ENCODE data around the gene WDR37.

WDR37 gene

DNA sequence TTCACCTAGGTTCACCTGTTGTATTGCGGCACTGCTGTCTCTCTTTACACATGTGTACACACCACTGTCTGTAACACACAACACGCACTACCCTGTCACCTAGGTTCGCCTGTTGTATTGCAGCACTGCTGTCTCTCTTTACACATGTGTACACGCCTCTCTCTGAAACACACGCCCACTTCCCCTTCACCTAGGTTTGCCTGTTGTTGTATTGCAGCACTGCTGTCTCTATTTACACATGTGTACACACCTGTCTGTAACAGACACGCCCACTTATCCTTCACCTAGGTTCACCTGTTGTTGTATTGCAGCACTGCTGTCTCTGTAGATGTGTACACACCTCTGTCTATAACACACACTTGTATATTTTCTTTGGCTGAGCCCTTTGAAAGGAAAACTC lies 51.5 kb downstream of the WDR37 start:
- Histone ChIP-seq H2AFZ (ENCODE audit: low read depth) (no peak overlapping the region), H3K79me2 (ENCODE audit: insufficient read depth, low read depth) (no peaks in the 10 kb centered on the region; the same call in 1 of the 2 replicates), H3K4me2 (no peak overlapping the region), H3K4me3 (IDR thresholded peaks at IDR 0.05; ENCODE audit: insufficient read depth, low read depth, low read length) (no peak overlapping the region), H3K36me3 (ENCODE audit: insufficient read depth) (no peaks in the 10 kb centered on the region; the same call in 1 of the 2 replicates), H3K27me3 (ENCODE audit: insufficient read depth, low read depth) (no peaks in the 10 kb centered on the region), H3K4me1 (ENCODE audit: low read depth, poor library complexity, severe bottlenecking) (peaks cover 23% of the 10 kb centered on the region), H3K9ac (no peak overlapping the region), H4K20me1 (ENCODE audit: insufficient read depth) (no peaks in the 10 kb centered on the region), H3K27ac (no peak overlapping the region)
- TF ChIP-seq, protein P1, sequence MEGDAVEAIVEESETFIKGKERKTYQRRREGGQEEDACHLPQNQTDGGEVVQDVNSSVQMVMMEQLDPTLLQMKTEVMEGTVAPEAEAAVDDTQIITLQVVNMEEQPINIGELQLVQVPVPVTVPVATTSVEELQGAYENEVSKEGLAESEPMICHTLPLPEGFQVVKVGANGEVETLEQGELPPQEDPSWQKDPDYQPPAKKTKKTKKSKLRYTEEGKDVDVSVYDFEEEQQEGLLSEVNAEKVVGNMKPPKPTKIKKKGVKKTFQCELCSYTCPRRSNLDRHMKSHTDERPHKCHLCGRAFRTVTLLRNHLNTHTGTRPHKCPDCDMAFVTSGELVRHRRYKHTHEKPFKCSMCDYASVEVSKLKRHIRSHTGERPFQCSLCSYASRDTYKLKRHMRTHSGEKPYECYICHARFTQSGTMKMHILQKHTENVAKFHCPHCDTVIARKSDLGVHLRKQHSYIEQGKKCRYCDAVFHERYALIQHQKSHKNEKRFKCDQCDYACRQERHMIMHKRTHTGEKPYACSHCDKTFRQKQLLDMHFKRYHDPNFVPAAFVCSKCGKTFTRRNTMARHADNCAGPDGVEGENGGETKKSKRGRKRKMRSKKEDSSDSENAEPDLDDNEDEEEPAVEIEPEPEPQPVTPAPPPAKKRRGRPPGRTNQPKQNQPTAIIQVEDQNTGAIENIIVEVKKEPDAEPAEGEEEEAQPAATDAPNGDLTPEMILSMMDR (conservative IDR thresholded peaks at IDR 0.05; ENCODE audit: low read depth, low read length): no peak

DNA sequence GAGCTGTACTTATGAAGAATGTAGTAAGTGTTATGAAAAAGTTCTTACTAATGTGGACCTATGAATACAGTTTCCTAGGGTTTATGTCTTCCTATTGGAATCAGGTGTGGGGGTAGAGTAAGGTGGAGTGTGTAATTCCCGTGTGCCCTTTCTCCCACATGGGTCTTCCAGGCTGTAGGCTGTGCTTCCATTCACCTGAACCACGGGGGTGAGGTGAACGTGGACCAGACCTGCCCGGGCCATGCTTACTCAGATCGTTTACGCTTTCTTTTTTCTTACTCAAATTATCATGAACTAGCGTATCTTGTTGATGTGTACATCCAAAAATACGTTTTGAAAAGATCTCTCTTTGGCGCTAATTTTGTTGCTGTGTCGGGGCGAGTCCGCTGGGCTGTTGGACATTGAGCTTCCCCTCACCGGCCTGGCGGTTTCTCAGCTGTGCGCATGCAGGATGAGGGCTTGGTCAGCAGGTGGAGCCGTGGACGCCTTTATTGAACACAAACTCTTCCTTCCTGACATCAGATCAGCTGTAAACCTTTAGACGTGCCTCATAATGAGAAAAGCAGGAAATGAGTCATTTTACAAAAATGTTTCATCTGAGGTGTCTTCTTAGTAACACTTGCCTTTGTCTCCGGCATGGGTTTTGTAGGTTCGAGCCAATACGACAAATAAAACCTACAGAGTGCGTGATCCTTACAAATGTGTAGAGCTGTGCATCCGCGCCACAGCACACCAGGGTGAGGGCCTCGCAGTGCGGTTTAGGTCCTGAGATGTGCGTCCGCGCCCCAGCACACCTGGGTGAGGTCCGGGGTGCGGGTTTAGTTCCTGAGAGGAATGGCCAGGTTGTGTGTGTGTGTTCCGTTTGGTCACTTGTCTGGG lies 53.8 kb downstream of the WDR37 start:
- H3K4me2 ChIP-seq: no peak overlapping the region
- H3K4me3 ChIP-seq (IDR thresholded peaks at IDR 0.05; ENCODE audit: insufficient read depth, low read depth, low read length): no peak overlapping the region
- H2AFZ ChIP-seq (ENCODE audit: low read depth): no peak overlapping the region
- H3K36me3 ChIP-seq (ENCODE audit: insufficient read depth): no peaks in the 10 kb centered on the region; the same call in 1 of the 2 replicates
- peaks cover 47% of the 10 kb centered on the region for H3K4me1 ChIP-seq (ENCODE audit: low read depth, poor library complexity, severe bottlenecking)
- TF ChIP-seq, protein P1 (conservative IDR thresholded peaks at IDR 0.05; ENCODE audit: low read depth, low read length): peak; percentile 55
- no peaks in the 10 kb centered on the region for H3K27me3 ChIP-seq (ENCODE audit: insufficient read depth, low read depth)
- H3K9ac ChIP-seq: no peak overlapping the region
- no peak overlapping the region for H3K27ac ChIP-seq
- H3K79me2 ChIP-seq (ENCODE audit: insufficient read depth, low read depth): no peaks in the 10 kb centered on the region; the same call in 1 of the 2 replicates
- no peaks in the 10 kb centered on the region for H4K20me1 ChIP-seq (ENCODE audit: insufficient read depth)

DNA sequence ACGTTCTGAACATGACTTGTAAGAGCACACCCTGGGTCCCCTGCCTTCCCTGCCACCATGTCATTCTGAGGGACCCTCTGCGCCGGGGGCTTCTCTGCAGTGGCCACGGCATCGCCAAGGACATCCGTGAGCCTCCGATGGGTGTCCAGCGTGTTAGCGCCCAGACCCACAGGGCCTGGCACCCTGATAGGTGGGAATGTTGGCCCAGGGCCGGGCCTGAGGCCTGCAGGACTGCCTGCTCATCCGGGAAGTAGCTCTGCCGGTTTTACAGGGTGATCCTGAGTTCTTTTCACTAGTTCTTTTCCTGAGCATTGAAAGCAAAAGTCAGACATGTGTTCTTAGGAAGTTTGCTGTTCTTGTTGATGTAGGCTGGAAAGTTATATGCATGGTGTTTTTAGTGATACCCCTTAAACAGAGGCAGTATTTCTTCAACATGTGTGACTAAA lies 54.5 kb downstream of the WDR37 start:
- H3K4me3 ChIP-seq (IDR thresholded peaks at IDR 0.05; ENCODE audit: insufficient read depth, low read depth, low read length): no peak overlapping the region
- H3K9ac ChIP-seq: no peak overlapping the region
- H4K20me1 ChIP-seq (ENCODE audit: insufficient read depth): no peaks in the 10 kb centered on the region
- H3K27me3 ChIP-seq (ENCODE audit: insufficient read depth, low read depth): no peaks in the 10 kb centered on the region
- H2AFZ ChIP-seq (ENCODE audit: low read depth): no peak overlapping the region
- no peak overlapping the region for H3K27ac ChIP-seq
- no peaks in the 10 kb centered on the region; the same call in 1 of the 2 replicates for H3K79me2 ChIP-seq (ENCODE audit: insufficient read depth, low read depth)
- H3K4me1 ChIP-seq (ENCODE audit: low read depth, poor library complexity, severe bottlenecking): peaks cover 53% of the 10 kb centered on the region
- H3K36me3 ChIP-seq (ENCODE audit: insufficient read depth): no peaks in the 10 kb centered on the region; the same call in 1 of the 2 replicates
- no peak overlapping the region for H3K4me2 ChIP-seq
- TF ChIP-seq, protein P1 (conservative IDR thresholded peaks at IDR 0.05; ENCODE audit: low read depth, low read length): no peak

DNA sequence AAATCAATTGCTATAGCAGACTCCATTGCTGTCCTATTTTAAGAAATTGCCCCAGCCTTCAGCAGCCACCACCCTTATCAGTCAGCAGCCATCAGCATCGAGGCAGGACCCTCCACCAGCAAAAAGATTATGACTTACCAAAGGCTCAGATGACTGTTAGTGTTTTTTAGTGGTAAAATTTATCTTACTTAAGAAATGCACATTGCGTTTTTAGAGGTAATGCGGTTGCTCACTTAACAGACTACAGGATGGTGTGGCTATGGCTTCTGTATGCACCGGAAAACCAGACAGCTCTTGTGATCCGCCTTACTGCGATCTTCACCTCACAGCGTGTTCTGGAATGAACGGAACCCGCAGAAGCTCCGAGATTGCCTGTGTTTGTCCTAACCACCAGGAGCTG lies 58.1 kb downstream of the WDR37 start:
- Histone ChIP-seq H3K4me2 (peak overlapping the region; percentile 70), H2AFZ (ENCODE audit: low read depth) (no peak overlapping the region), H3K79me2 (ENCODE audit: insufficient read depth, low read depth) (no peaks in the 10 kb centered on the region; the same call in 1 of the 2 replicates), H3K4me1 (ENCODE audit: low read depth, poor library complexity, severe bottlenecking) (peaks cover 54% of the 10 kb centered on the region), H4K20me1 (ENCODE audit: insufficient read depth) (no peaks in the 10 kb centered on the region), H3K36me3 (ENCODE audit: insufficient read depth) (no peaks in the 10 kb centered on the region), H3K4me3 (IDR thresholded peaks at IDR 0.05; ENCODE audit: insufficient read depth, low read depth, low read length) (no peak overlapping the region), H3K27me3 (ENCODE audit: insufficient read depth, low read depth) (no peaks in the 10 kb centered on the region), H3K27ac (peak overlapping the region; percentile 89), H3K9ac (peak overlapping the region; percentile 41; the same call in 1 of the 2 replicates)
- TF ChIP-seq, protein P1 (conservative IDR thresholded peaks at IDR 0.05; ENCODE audit: low read depth, low read length): no peak
